22Rv1 (cell line): Measurements from ENCODE around the gene DCDC2C.

Experiments
- ZFX ChIP-seq: fragments of 450-650 bp; IDR thresholded peaks from 2 replicates; pipeline ENCODE4 v1.6.1; 2017; ENCODE audit warnings: antibody characterized with exemption, borderline replicate concordance
- TF ChIP-seq, protein P1 (sequence below): fragments of 450-650 bp; IDR thresholded peaks from 2 replicates; pipeline ENCODE4 v1.5.1; 2017; ENCODE audit warnings: mild to moderate bottlenecking

DNA sequence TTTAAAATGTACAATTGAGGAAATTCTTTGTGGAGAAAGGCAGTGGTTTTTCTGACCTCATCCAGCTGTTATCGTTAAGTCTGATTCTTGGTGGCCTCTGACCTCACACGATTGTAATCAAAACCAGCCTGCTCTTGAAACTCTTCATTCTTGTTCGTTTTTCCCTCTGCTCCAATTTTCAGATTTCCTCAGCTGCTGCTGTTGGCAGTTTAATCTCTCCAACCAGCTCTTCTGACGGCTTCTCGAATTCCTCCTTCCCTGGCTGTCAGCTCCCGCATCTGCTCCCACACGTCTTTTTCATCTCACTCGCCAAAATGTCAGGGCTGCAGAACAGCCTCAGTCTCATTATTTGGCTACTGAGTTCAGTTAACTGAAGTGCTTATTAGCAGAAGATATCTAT lies 136.1 kb downstream of the DCDC2C start:
- TF ChIP-seq, protein P1, sequence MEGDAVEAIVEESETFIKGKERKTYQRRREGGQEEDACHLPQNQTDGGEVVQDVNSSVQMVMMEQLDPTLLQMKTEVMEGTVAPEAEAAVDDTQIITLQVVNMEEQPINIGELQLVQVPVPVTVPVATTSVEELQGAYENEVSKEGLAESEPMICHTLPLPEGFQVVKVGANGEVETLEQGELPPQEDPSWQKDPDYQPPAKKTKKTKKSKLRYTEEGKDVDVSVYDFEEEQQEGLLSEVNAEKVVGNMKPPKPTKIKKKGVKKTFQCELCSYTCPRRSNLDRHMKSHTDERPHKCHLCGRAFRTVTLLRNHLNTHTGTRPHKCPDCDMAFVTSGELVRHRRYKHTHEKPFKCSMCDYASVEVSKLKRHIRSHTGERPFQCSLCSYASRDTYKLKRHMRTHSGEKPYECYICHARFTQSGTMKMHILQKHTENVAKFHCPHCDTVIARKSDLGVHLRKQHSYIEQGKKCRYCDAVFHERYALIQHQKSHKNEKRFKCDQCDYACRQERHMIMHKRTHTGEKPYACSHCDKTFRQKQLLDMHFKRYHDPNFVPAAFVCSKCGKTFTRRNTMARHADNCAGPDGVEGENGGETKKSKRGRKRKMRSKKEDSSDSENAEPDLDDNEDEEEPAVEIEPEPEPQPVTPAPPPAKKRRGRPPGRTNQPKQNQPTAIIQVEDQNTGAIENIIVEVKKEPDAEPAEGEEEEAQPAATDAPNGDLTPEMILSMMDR = no peak
- no peak for TF ChIP-seq ZFX
